HG02870 (cell line): ENCODE measurements around the gene SLC10A7.

ENCODE experiments used
- ATAC-seq: cut with Tn5 transposase; IDR thresholded peaks from one replicate; pipeline ENCODE4 v1.9.1; 2021; ENCODE audit warnings: mild to moderate bottlenecking, moderate library complexity; ENCODE audit not compliant: unreplicated experiment

SLC10A7 gene

GRCh38 chr4:146442801-146443200 is 78.9 kb downstream of the SLC10A7 start:
- no peak for ATAC-seq

- no peak for ATAC-seq
Observed at GRCh38 chr4:146439999-146440398, 81.7 kb downstream of the SLC10A7 start.

GRCh38 chr4:146439437-146439836 is 82.3 kb downstream of the SLC10A7 start:
- ATAC-seq, result no peak

- ATAC-seq, result no peak
Observed at GRCh38 chr4:146437778-146438177, 84.0 kb downstream of the SLC10A7 start.

- ATAC-seq, result no peak
Observed at GRCh38 chr4:146436423-146437162, 85.1 kb downstream of the SLC10A7 start.

GRCh38 chr4:146435962-146436361 is 85.8 kb downstream of the SLC10A7 start:
- ATAC-seq, result no peak

GRCh38 chr4:146432065-146432464 is 89.7 kb downstream of the SLC10A7 start:
- ATAC-seq, result no peak

GRCh38 chr4:146428298-146428697 is 93.4 kb downstream of the SLC10A7 start:
- ATAC-seq, result no peak

- ATAC-seq, result no peak
Observed at GRCh38 chr4:146417822-146418221, 103.9 kb downstream of the SLC10A7 start.

GRCh38 chr4:146415829-146416228 is 105.9 kb downstream of the SLC10A7 start:
- ATAC-seq, result no peak

GRCh38 chr4:146407669-146408084 is 114.1 kb downstream of the SLC10A7 start:
- no peak for ATAC-seq

- no peak for ATAC-seq
Observed at GRCh38 chr4:146407257-146407656, 114.5 kb downstream of the SLC10A7 start.

GRCh38 chr4:146401274-146401673 is 120.5 kb downstream of the SLC10A7 start:
- ATAC-seq, result no peak

- no peak for ATAC-seq
Observed at GRCh38 chr4:146398896-146399445, 122.8 kb downstream of the SLC10A7 start.

- no peak for ATAC-seq
Observed at GRCh38 chr4:146398404-146398803, 123.3 kb downstream of the SLC10A7 start.

- ATAC-seq, result no peak
Observed at GRCh38 chr4:146389561-146389960, 132.2 kb downstream of the SLC10A7 start.

GRCh38 chr4:146382194-146382593 is 139.5 kb downstream of the SLC10A7 start:
- no peak for ATAC-seq

GRCh38 chr4:146381263-146381872 is 140.4 kb downstream of the SLC10A7 start:
- no peak for ATAC-seq

- no peak for ATAC-seq
Observed at GRCh38 chr4:146379744-146380143, 142.0 kb downstream of the SLC10A7 start.

- ATAC-seq, result no peak
Observed at GRCh38 chr4:146371812-146372211, 149.9 kb downstream of the SLC10A7 start.

GRCh38 chr4:146370841-146371240 is 150.9 kb downstream of the SLC10A7 start:
- ATAC-seq, result no peak

GRCh38 chr4:146369446-146369845 is 152.3 kb downstream of the SLC10A7 start:
- no peak for ATAC-seq
